Endothelial cell of umbilical vein (primary cell): ENCODE measurements around the gene COX8C. TPM values are rescaled to one million over a fixed set of nuclear protein-coding genes. Genes with fewer than 3 reads are reported as not detected.

ENCODE experiments used
- BruUV-seq: library from RNA; stranded (reverse); fragments of 400-500 nt; replicated peaks from 2 replicates; lab custom pipeline; 2021; lab: Mats Ljungman, UMichigan
- CTCF ChIA-PET: fragments of 300-600, 350-600 bp; sonication (Branson Sonifier 250); formaldehyde crosslinking; loops from one replicate; lab custom pipeline; 2021; ENCODE audit warnings: antibody characterized with exemption, inconsistent platforms; lab: Charles Lee
- POLR2A ChIA-PET: fragments of 300-600, 350-600 bp; sonication (Branson Sonifier 250); formaldehyde crosslinking; loops from one replicate; lab custom pipeline; 2021; ENCODE audit warnings: antibody characterized with exemption, inconsistent platforms; lab: Charles Lee
- DNase-seq: peaks from one replicate; pipeline ENCODE4 v3.0.0-alpha.2; 2011; ENCODE audit warnings: low read depth, low spot score
- FAIRE-seq: peaks from 2 replicates; lab custom pipeline; 2011; peaks lifted over from hg19 to GRCh38; lab: Jason Lieb, UNC
- H2AFZ ChIP-seq: 2 replicates; pipeline ENCODE4 v1.6.0; 2012; ENCODE audit warnings: low read depth, low read length, control low read depth, inconsistent platforms
- H3K27ac ChIP-seq: 2 replicates; pipeline ENCODE4 v1.5.1; 2011; ENCODE audit warnings: low read depth, mild to moderate bottlenecking, control low read depth, low read length, moderate library complexity; ENCODE audit not compliant: insufficient read depth
- H3K27me3 ChIP-seq, 2 experiments: 2 replicates each; pipeline versions ENCODE4 v1.6.0 to v1.6.1; 2011; ENCODE audit warnings: low read length in 2 of 2, mixed read lengths in 1 of 2; ENCODE audit not compliant: control insufficient read depth in 2 of 2, insufficient read depth in 2 of 2
- H3K36me3 ChIP-seq, 2 experiments: 2 replicates in 1 of 2; 3 replicates in 1 of 2; pipeline ENCODE4 v1.5.1; 2011; ENCODE audit warnings: low read length in 2 of 2, mild to moderate bottlenecking in 1 of 2, moderate library complexity in 1 of 2; ENCODE audit not compliant: control insufficient read depth in 2 of 2, insufficient read depth in 2 of 2; ENCODE audit errors: extremely low read depth in 1 of 2
- H3K4me1 ChIP-seq: 3 replicates; pipeline ENCODE4 v1.5.1; 2011; ENCODE audit warnings: mild to moderate bottlenecking, low read length; ENCODE audit not compliant: control insufficient read depth, insufficient read depth; ENCODE audit errors: extremely low read depth
- H3K4me2 ChIP-seq: 2 replicates; pipeline ENCODE4 v1.6.1; 2011; ENCODE audit warnings: low read length, control low read depth, mixed read lengths; ENCODE audit not compliant: insufficient read depth
- H3K4me3 ChIP-seq, 3 experiments: fragments of 200-600 bp in 1 of 3; sonication (generic), shearing (Covaris generic) in 1 of 3; replicated peaks in 1 of 3; 2 replicates each; pipeline ENCODE4 v1.5.1; 2011 to 2016; ENCODE audit warnings: control low read depth in 3 of 3, low read length in 3 of 3, mild to moderate bottlenecking in 2 of 3, inconsistent platforms in 1 of 3, low read depth in 1 of 3, moderate library complexity in 1 of 3; ENCODE audit not compliant: insufficient read depth in 1 of 3
- H3K79me2 ChIP-seq: 2 replicates; pipeline ENCODE4 v1.6.0; 2012; ENCODE audit warnings: low read length, inconsistent platforms; ENCODE audit not compliant: control insufficient read depth, insufficient read depth
- H3K9ac ChIP-seq: replicated peaks from 2 replicates; pipeline ENCODE3; 2011; ENCODE audit warnings: low read length, control low read depth; ENCODE audit not compliant: insufficient read depth; ENCODE audit errors: extremely low read depth
- H3K9me1 ChIP-seq: replicated peaks from 3 replicates; pipeline ENCODE4 v1.6.0; 2011; ENCODE audit warnings: mild to moderate bottlenecking, low read length; ENCODE audit not compliant: control insufficient read depth, insufficient read depth; ENCODE audit errors: extremely low read depth
- H3K9me3 ChIP-seq: replicated peaks from 2 replicates; pipeline ENCODE4 v1.5.1; 2012; ENCODE audit warnings: low read length, inconsistent platforms; ENCODE audit not compliant: control insufficient read depth, insufficient read depth
- H4K20me1 ChIP-seq: replicated peaks from 2 replicates; pipeline ENCODE3; 2011; ENCODE audit warnings: mild to moderate bottlenecking, low read length; ENCODE audit not compliant: control insufficient read depth, insufficient read depth; ENCODE audit errors: extremely low read depth
- EZH2 ChIP-seq: IDR thresholded peaks from 2 replicates; pipeline ENCODE4 v1.6.1; 2012; ENCODE audit warnings: borderline replicate concordance, low read depth, mild to moderate bottlenecking, moderate library complexity, low read length, inconsistent platforms; ENCODE audit not compliant: severe bottlenecking
- FOS ChIP-seq: IDR thresholded peaks from 2 replicates; pipeline ENCODE4 v1.6.1; 2011; ENCODE audit warnings: mild to moderate bottlenecking, low read length, moderate library complexity, borderline replicate concordance; ENCODE audit not compliant: insufficient read depth
- GATA2 ChIP-seq: IDR thresholded peaks from 2 replicates; pipeline ENCODE4 v1.7.0; 2011; ENCODE audit warnings: low read depth, mild to moderate bottlenecking, moderate library complexity, mixed read lengths, low read length; ENCODE audit not compliant: insufficient read length, insufficient read depth
- JUN ChIP-seq: IDR thresholded peaks from 2 replicates; pipeline ENCODE4 v1.6.1; 2011; ENCODE audit warnings: borderline replicate concordance, low read depth; ENCODE audit not compliant: insufficient read length, insufficient read depth
- MYC ChIP-seq: IDR thresholded peaks from one replicate; pipeline ENCODE4 v1.6.1; 2011; ENCODE audit warnings: mild to moderate bottlenecking, low read depth, low read length
- POLR2A ChIP-seq: IDR thresholded peaks from 2 replicates; pipeline ENCODE4 v1.6.1; 2012; ENCODE audit warnings: low read depth, mild to moderate bottlenecking, control low read depth, low read length
- POLR2AphosphoS5 ChIP-seq: IDR thresholded peaks from 2 replicates; pipeline ENCODE4 v1.6.1; 2012; ENCODE audit warnings: low read depth, mild to moderate bottlenecking, control low read depth, low read length, moderate library complexity; ENCODE audit not compliant: insufficient read depth
- dilution Hi-C: fragments of 300-500 bp; cut with MboI; formaldehyde crosslinking; loops from one replicate; pipeline ENCODE4 v1.15.0; 2019; ENCODE audit warnings: low sequenced_read_pairs; ENCODE audit not compliant: extremely low pct_ligation_motif_present
- intact Hi-C: fragments of 100-400 bp; cut with micrococcal nuclease; formaldehyde crosslinking; loops from one replicate; pipeline ENCODE4 v1.10.0; 2022
- polyA plus RNA-seq, 4 experiments: library from polyadenylated mRNA; depleted of rRNA in 3 of 4; stranded (reverse) in 3 of 4; unstranded in 1 of 4; fragments of >200 nt; gene quantifications; 2 replicates each; pipeline versions ENCODE4 v1.2.1 to v1.2.3, GENCODE V29; 2011 to 2012; ENCODE audit warnings: missing spikeins in 1 of 4
- total RNA-seq: library from RNA; stranded (reverse); gene quantifications from 2 replicates; pipeline ENCODE4 v1.2.3, GENCODE V29; 2021
- TF ChIP-seq, protein P1 (sequence below), 2 donors: IDR thresholded peaks; 1 replicate in 1 of 2; 2 replicates in 1 of 2; pipeline ENCODE4 v1.5.1; 2011; ENCODE audit warnings: low read length in 2 of 2, mild to moderate bottlenecking in 2 of 2, moderate library complexity in 2 of 2, control low read depth in 1 of 2, inconsistent platforms in 1 of 2, low read depth in 1 of 2; ENCODE audit not compliant: insufficient read depth in 1 of 2; ENCODE audit errors: extremely low read depth in 1 of 2
- TF ChIP-seq, protein P2 (sequence below): IDR thresholded peaks from 2 replicates; pipeline ENCODE4 v1.6.1; 2011; ENCODE audit not compliant: insufficient read depth, insufficient read length

Gene COX8C
- total and polyA plus RNA-seq, 2 donors (not counting 3 experiments of a cell fraction or from before 2014, with no cell fraction given): not detected

DNA sequence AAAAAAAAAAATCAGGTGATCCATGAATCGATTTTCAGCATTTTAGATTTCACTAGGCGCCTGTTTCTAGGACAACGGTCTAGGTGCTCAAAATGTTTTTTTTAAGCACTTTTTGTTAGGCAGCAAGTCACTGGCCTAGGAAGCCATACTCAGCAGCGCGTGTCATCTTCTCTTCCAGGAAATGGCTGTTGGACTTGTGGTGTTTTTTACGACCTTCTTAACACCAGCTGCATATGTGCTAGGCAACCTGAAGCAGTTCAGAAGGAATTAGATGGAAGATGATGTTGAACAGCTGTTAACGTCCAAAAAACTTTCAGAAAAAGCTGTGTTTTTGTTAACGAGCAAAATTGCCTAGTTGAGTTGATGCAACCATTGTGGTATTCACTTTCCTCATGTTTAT lies 868 bp downstream of the COX8C start:
- intact Hi-C loops: no loop called here
- dilution Hi-C loops: no loop called here

More for the DNA sequence above, 868 bp downstream of the COX8C start:
- Histone ChIP-seq H3K27me3 (no peaks in the 10 kb centered on the region), H3K9me1 (no peaks in the 10 kb centered on the region), H3K4me1 (no peaks in the 10 kb centered on the region), H3K4me3 (no peak overlapping the region), H4K20me1 (no peaks in the 10 kb centered on the region), H2AFZ (no peak overlapping the region), H3K9me3 (no peaks in the 10 kb centered on the region), H3K9ac (no peak overlapping the region), H3K27ac (no peak overlapping the region), H3K79me2 (no peaks in the 10 kb centered on the region), H3K4me2 (no peak overlapping the region), H3K36me3 (no peaks in the 10 kb centered on the region)
- no TSS peak for BruUV-seq
- POLR2A ChIA-PET: no interaction called here
- CTCF ChIA-PET: interaction anchor here (0.8 kb wide), 1 partner anchor 235 kb away, joined by 3 read pairs; no protein-coding TSS in a partner anchor
- FAIRE-seq: no peak
- DNase-seq: no peak
- TF ChIP-seq, protein P1, sequence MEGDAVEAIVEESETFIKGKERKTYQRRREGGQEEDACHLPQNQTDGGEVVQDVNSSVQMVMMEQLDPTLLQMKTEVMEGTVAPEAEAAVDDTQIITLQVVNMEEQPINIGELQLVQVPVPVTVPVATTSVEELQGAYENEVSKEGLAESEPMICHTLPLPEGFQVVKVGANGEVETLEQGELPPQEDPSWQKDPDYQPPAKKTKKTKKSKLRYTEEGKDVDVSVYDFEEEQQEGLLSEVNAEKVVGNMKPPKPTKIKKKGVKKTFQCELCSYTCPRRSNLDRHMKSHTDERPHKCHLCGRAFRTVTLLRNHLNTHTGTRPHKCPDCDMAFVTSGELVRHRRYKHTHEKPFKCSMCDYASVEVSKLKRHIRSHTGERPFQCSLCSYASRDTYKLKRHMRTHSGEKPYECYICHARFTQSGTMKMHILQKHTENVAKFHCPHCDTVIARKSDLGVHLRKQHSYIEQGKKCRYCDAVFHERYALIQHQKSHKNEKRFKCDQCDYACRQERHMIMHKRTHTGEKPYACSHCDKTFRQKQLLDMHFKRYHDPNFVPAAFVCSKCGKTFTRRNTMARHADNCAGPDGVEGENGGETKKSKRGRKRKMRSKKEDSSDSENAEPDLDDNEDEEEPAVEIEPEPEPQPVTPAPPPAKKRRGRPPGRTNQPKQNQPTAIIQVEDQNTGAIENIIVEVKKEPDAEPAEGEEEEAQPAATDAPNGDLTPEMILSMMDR (IDR thresholded peaks at IDR 0.05; ENCODE audit: extremely low read depth in 1 of 2, insufficient read depth in 1 of 2, low read depth in 1 of 2, low read length in 2 of 2): no peak
- TF ChIP-seq MYC (no peak), POLR2AphosphoS5 (no peak), GATA2 (no peak), FOS (no peak), POLR2A (no peak), EZH2 (no peak), JUN (no peak)
- TF ChIP-seq, protein P2, sequence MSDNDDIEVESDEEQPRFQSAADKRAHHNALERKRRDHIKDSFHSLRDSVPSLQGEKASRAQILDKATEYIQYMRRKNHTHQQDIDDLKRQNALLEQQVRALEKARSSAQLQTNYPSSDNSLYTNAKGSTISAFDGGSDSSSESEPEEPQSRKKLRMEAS: no peak
